Mesothelial cell of epicardium (in vitro differentiated cells): ENCODE measurements around the gene FHIT. TPM values are rescaled to one million over a fixed set of nuclear protein-coding genes. Genes with fewer than 3 reads are reported as not detected.

Experiments
- DNase-seq, 2 experiments: peaks; one replicate each; pipeline ENCODE4 v3.0.0; 2021; ENCODE audit warnings: low spot score in 2 of 2; ENCODE audit not compliant: unreplicated experiment in 2 of 2
- H3K27ac Mint-ChIP-seq: 2 replicates; pipeline ENCODE4 v1.8.0; 2021; ENCODE audit warnings: mixed read lengths
- H3K27me3 Mint-ChIP-seq: 2 replicates; pipeline ENCODE4 v1.8.0; 2021; ENCODE audit warnings: low read depth, mixed read lengths
- H3K36me3 Mint-ChIP-seq: 2 replicates; pipeline ENCODE4 v1.8.0; 2021; ENCODE audit warnings: mixed read lengths
- H3K4me1 Mint-ChIP-seq: 2 replicates; pipeline ENCODE4 v1.8.0; 2021; ENCODE audit warnings: mixed read lengths
- H3K4me3 Mint-ChIP-seq: 2 replicates; pipeline ENCODE4 v1.8.0; 2021; ENCODE audit warnings: mild to moderate bottlenecking, moderate library complexity, mixed read lengths
- H3K9me3 Mint-ChIP-seq: 2 replicates; pipeline ENCODE4 v1.8.0; 2021; ENCODE audit warnings: mixed read lengths
- total RNA-seq: library from RNA; stranded (reverse); gene quantifications from 3 replicates; pipeline ENCODE4 v1.2.1, GENCODE V29; 2021
- TF ChIP-seq, protein P1 (sequence below): fragments of 200-600 bp; sonication (generic); IDR thresholded peaks from one replicate; pipeline ENCODE4 v1.5.0; 2021; ENCODE audit warnings: antibody characterized with exemption; ENCODE audit not compliant: unreplicated experiment

The FHIT gene
- total RNA-seq, 1 donor from 2014 or later = 10.7 TPM

DNA sequence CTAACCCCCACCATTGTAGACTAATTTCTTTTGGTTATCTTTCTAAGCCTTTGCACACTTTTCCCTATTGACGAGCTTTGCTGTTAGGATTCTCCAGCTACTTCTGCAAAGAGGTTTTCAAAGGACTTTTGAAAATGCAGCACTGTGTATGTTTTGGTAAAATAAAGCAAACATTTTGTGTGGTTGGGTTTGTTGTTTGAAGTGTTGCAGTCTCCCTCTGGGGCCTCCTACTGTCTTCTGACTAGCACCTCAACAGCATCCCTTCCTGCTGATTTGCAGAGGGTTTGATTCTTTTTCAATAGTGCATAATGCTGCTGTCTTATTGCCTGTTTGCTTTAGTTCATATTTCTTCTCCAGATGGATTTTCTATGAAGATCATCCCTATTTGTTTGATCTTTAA is 1426.4 kb downstream of the FHIT start:
- H3K4me1 Mint-ChIP-seq = peaks cover 15% of the 10 kb centered on the region
- no peaks in the 10 kb centered on the region for H3K27me3 Mint-ChIP-seq
- H3K9me3 Mint-ChIP-seq = peaks cover 22% of the 10 kb centered on the region
- no peaks in the 10 kb centered on the region for H3K36me3 Mint-ChIP-seq
- H3K4me3 Mint-ChIP-seq = no peak overlapping the region
- TF ChIP-seq, protein P1, sequence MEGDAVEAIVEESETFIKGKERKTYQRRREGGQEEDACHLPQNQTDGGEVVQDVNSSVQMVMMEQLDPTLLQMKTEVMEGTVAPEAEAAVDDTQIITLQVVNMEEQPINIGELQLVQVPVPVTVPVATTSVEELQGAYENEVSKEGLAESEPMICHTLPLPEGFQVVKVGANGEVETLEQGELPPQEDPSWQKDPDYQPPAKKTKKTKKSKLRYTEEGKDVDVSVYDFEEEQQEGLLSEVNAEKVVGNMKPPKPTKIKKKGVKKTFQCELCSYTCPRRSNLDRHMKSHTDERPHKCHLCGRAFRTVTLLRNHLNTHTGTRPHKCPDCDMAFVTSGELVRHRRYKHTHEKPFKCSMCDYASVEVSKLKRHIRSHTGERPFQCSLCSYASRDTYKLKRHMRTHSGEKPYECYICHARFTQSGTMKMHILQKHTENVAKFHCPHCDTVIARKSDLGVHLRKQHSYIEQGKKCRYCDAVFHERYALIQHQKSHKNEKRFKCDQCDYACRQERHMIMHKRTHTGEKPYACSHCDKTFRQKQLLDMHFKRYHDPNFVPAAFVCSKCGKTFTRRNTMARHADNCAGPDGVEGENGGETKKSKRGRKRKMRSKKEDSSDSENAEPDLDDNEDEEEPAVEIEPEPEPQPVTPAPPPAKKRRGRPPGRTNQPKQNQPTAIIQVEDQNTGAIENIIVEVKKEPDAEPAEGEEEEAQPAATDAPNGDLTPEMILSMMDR = no peak
- no peak overlapping the region for H3K27ac Mint-ChIP-seq
- DNase-seq = no peak

DNA sequence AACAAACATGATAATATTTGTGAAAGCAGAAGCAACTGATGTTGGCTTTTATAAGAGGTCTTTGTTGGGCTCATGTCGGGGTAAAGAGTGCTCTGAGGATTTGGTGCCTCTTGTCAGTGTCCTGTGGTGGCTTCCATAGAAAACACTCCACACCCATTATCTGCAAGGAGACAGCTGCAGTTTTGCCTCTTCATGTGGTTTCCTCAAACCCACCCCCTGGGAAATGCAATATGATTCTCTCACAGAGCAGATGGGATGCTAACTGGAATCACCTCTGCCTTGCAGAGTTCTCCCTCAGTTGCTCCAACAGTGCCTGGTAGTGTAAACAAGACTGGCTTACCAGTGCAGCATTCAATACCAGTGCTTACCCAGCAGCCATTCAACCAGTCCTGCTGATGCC is 1430.0 kb downstream of the FHIT start:
- peaks cover 39% of the 10 kb centered on the region for H3K4me1 Mint-ChIP-seq
- H3K4me3 Mint-ChIP-seq = no peak overlapping the region
- no peak overlapping the region for H3K27ac Mint-ChIP-seq
- peaks cover 22% of the 10 kb centered on the region for H3K9me3 Mint-ChIP-seq
- no peak for DNase-seq
- H3K36me3 Mint-ChIP-seq = no peaks in the 10 kb centered on the region
- TF ChIP-seq, protein P1 = no peak
- no peaks in the 10 kb centered on the region for H3K27me3 Mint-ChIP-seq

DNA sequence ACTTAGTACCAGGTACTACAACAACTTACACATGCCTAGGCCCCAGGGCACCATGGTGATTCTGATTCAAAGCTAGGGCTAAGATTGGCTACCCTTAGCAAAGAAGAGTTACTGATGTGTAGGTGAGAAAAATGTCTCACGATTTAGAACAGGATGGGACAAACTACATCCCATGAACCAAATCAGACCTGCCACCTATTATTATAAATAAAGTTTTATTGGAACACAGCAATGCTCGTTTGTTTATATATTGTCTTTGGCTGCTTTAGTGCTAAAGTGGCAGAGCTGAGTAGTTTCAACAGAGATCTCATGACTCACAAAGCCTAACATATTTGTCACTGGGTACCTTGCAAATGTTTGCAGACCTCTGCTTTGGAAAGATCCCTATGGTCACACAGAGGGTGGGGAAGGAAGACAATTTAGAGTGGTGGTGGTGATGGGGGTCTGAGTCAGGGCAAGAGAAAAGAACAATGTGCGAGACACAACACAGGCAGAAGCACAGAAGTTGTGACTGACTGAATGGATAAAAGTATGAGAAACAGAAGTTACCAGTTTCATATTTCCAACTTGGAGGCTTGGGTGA is 1430.8 kb downstream of the FHIT start:
- H3K4me3 Mint-ChIP-seq = no peak overlapping the region
- no peak overlapping the region for H3K27ac Mint-ChIP-seq
- TF ChIP-seq, protein P1 = no peak
- no peaks in the 10 kb centered on the region for H3K36me3 Mint-ChIP-seq
- peaks cover 39% of the 10 kb centered on the region for H3K4me1 Mint-ChIP-seq
- no peaks in the 10 kb centered on the region for H3K27me3 Mint-ChIP-seq
- no peak for DNase-seq
- H3K9me3 Mint-ChIP-seq = peaks cover 22% of the 10 kb centered on the region

DNA sequence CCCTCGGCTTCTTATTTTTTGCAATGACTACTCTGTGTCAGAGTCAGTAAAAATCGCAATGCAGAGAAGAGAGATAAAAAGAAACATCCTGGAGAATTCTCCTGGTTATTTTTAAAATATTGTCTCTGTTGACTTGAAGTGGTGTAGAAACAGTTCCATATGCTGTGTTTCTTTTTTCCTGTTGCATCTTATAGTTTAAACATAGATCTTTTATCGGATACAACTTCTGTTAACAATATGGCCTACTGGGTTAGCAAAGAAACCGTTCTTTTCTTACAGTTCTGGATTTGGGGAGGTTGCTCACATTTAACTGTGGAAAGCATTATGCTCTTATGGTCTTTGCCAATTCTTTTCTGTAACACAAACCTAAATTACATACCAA is 1432.3 kb downstream of the FHIT start:
- TF ChIP-seq, protein P1 = no peak
- H3K9me3 Mint-ChIP-seq = peaks cover 22% of the 10 kb centered on the region
- H3K4me3 Mint-ChIP-seq = no peak overlapping the region
- H3K36me3 Mint-ChIP-seq = no peaks in the 10 kb centered on the region
- DNase-seq = no peak
- H3K27ac Mint-ChIP-seq = peak overlapping the region; percentile 55
- H3K27me3 Mint-ChIP-seq = no peaks in the 10 kb centered on the region
- H3K4me1 Mint-ChIP-seq = peaks cover 29% of the 10 kb centered on the region

DNA sequence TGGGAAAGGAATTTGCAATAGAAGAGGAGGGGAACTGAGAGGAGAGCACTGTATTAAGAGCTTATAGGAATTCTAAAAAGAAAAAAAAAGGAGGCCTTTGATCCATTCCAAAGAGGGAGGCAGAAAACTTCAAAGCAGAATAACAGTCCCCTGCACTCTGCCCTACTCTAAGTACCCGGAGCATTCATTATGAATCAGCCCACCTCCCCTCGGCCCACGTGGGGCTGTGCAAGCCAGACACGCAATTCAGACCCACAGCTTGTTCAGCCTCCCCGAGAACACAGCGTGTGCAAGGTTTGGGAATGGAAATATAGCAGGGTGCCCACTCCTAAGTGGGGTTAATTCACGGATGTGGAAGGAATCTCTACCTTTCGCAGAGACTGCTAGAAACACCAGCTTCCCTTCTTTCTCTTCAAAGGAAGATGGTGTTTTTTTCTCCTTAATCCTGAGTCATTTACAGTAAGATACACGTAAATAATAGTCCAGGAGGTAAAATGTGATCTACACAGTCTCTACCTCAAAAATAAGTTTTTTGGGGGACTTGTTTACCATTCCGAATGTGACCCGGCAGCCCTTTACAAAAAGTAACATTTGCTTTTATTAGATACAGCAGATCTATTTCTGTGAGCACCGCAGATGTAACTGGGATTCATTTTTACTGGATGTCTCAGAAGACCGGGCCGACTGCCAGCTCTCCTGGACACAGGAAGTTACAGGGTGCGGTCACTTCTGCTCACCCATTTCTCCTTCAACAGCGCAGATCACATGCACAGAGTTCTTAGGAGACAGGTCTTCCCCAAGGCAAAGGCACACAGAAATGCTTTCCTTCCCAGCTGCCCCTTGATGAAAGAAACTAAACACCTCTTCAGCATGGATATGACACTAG is 1433.0 kb downstream of the FHIT start:
- Mint-ChIP-seq H3K9me3 (peaks cover 21% of the 10 kb centered on the region), H3K27me3 (no peaks in the 10 kb centered on the region), H3K4me1 (peaks cover 32% of the 10 kb centered on the region), H3K27ac (peak overlapping the region; percentile 55), H3K4me3 (peak overlapping the region; percentile 3), H3K36me3 (no peaks in the 10 kb centered on the region)
- no peak for DNase-seq
- TF ChIP-seq, protein P1 = no peak
